Suppressor macrophage treated with lipopolysaccharide for 4 hours (primary cell): ENCODE results near the gene RBBP6.
"Not testable (repeated sequence)": the region's sequence is repeated elsewhere in the genome, so short reads cannot be mapped to it uniquely, and the experiment has no call there.

Experiments
- DNase-seq: peaks from one replicate; pipeline ENCODE4 v3.0.0-alpha.2; 2020

Gene RBBP6

GRCh38 chr16:24571096-24571495 is 31.7 kb downstream of the RBBP6 start:
- peak; percentile 18 for DNase-seq

GRCh38 chr16:24572069-24572468 is 32.7 kb downstream of the RBBP6 start:
- DNase-seq = no peak

- no peak for DNase-seq
Measured at GRCh38 chr16:24573141-24573540, 33.8 kb downstream of the RBBP6 start.

- DNase-seq = not testable (repeated sequence)
Measured at GRCh38 chr16:24574515-24575485, 35.4 kb downstream of the RBBP6 start.

- not testable (repeated sequence) for DNase-seq
Measured at GRCh38 chr16:24575791-24576190, 36.4 kb downstream of the RBBP6 start.

- no peak for DNase-seq
Measured at GRCh38 chr16:24577167-24577566, 37.8 kb downstream of the RBBP6 start.

- peak; percentile 2 for DNase-seq
Measured at GRCh38 chr16:24580665-24581064, 41.3 kb downstream of the RBBP6 start.

GRCh38 chr16:24583494-24583893 is 44.1 kb downstream of the RBBP6 start:
- no peak for DNase-seq

- no peak for DNase-seq
Measured at GRCh38 chr16:24589997-24590396, 50.6 kb downstream of the RBBP6 start.

- DNase-seq = no peak
Measured at GRCh38 chr16:24598777-24599437, 59.5 kb downstream of the RBBP6 start.

GRCh38 chr16:24609417-24609739 is 70.0 kb downstream of the RBBP6 start:
- DNase-seq = no peak

- DNase-seq = no peak
Measured at GRCh38 chr16:24609740-24610415, 70.5 kb downstream of the RBBP6 start.

- peak; percentile 2 for DNase-seq
Measured at GRCh38 chr16:24610416-24610755, 71.0 kb downstream of the RBBP6 start.

GRCh38 chr16:24611310-24611709 is 71.9 kb downstream of the RBBP6 start:
- DNase-seq = no peak

GRCh38 chr16:24612656-24613055 is 73.3 kb downstream of the RBBP6 start:
- DNase-seq = no peak

- not testable (repeated sequence) for DNase-seq
Measured at GRCh38 chr16:24613267-24613666, 73.9 kb downstream of the RBBP6 start.

- DNase-seq = no peak
Measured at GRCh38 chr16:24617502-24617901, 78.1 kb downstream of the RBBP6 start.
